Stimulated activated CD8-positive, alpha-beta memory T cell treated with anti-CD3 and anti-CD28 coated beads, Interleukin-15, amount 100 ng/mL, for 24 hours (primary cell): ENCODE data around the gene TMEM164.
"Not testable (repeated sequence)": the region's sequence is repeated elsewhere in the genome, so short reads cannot be mapped to it uniquely, and the experiment has no call there.

Experiments
- DNase-seq: peaks from one replicate; pipeline ENCODE4 v3.0.0-alpha.2; 2020; ENCODE audit warnings: low read depth

Gene TMEM164

GRCh38 chrX:110133735-110134370, 130.9 kb downstream of the TMEM164 start:
- no peak for DNase-seq

DNA sequence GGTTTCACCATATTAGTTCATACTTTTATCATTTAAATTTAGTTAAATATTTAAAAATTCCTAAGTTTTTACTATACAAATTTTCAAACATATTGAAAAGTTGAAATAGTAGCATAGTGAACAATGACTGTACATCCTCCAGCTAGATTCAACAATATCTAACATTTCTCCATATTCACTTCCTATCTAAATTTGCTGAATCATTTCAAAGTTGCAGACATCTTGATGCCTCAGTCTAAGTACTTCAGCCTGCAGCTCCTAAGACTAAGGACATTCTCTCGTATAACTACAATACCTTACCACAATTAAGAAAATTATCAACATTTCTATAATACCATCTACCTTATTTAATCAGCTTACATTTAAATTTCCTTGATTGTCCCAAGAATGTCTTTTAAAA, 132.7 kb downstream of the TMEM164 start:
- no peak for DNase-seq

- DNase-seq = no peak
Observed at GRCh38 chrX:110136136-110136535, 133.2 kb downstream of the TMEM164 start.

DNA sequence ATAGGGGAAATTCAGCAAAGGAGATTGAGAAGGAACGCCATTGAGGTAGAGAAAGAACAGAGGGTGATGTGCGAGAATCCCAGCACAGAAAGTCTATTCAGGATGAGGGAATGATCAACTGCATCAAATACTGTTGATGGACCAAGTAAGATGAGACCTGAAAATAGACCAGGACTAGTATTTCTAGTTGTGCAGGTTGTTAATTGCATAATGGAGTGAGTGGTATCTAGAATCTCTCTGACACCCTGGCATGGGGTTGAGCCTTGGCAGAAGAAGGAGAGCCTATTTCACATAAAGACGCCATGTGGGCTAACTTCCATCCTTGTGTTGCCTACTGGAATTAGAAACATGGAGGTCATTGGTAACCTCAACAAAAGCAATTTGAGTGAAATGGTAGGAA, 135.6 kb downstream of the TMEM164 start:
- no peak for DNase-seq

GRCh38 chrX:110139172-110139571, 136.3 kb downstream of the TMEM164 start:
- DNase-seq = no peak

GRCh38 chrX:110142096-110142495, 139.2 kb downstream of the TMEM164 start:
- DNase-seq = no peak

GRCh38 chrX:110143454-110144210, 140.7 kb downstream of the TMEM164 start:
- DNase-seq = no peak

- DNase-seq = no peak
Observed at GRCh38 chrX:110145311-110145710, 142.4 kb downstream of the TMEM164 start.

- DNase-seq = no peak
Observed at GRCh38 chrX:110145854-110146253, 142.9 kb downstream of the TMEM164 start.

DNA sequence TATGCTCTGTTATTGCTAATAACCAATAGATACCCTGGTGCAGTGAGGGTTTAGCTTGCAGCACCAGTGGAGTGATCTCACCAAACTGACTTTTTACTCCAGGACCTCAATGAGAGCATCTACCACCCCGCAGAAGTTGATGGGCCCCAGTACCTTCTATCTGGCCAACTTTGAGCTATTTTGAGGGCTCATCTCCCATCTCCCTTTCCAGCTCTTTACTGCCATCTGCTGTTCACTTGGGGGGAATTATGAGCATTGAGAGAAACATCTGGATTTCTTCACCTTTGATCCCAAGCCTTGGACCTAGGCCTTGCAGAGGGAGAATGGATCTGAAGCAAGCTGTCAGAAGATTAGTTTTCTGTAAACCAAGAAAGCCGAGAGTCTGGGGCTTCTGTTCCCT, 143.6 kb downstream of the TMEM164 start:
- no peak for DNase-seq

GRCh38 chrX:110153244-110153643, 150.3 kb downstream of the TMEM164 start:
- DNase-seq = no peak

- no peak for DNase-seq
Observed at GRCh38 chrX:110153896-110154295, 151.0 kb downstream of the TMEM164 start.

DNA sequence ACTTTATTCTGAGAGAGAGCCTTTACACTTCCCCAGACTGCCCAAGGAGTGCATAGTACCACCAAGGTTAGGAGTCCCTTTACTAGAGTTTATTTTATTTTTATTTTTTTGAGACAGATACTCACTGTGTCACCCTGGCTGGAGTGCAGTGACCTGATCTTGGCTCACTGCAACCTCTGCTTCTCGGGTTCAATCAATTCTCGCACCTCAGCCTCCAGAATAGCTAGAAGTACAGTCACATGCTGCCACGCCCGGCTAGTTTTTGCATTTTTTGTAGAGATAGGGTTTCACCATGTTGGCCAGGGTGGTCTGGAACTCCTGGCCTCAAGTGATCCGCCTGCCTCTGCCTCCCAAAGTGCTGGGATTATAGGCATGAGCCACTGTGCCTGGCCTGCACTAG, 151.4 kb downstream of the TMEM164 start:
- not testable (repeated sequence) for DNase-seq

DNA sequence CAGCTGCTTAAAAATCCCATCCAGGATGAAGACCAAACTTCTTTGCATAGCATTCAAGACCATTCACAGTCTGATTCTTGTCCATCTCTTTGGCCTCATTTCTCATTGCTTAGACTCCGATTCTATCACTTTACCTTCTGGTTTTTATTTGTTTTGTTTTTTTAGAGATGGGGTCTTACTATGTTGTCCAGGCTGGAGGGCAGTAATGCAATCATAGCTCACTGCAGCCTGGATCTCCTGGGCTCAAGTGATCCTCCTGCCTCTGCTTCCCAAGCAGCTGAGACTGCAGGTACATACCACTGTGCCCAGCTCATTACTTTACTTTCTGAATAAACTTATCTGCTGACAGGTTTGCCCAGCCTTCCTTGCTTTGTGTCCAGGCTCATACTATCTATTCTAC, 152.8 kb downstream of the TMEM164 start:
- DNase-seq = no peak

- DNase-seq = no peak
Observed at GRCh38 chrX:110156167-110156754, 153.3 kb downstream of the TMEM164 start.

GRCh38 chrX:110157444-110157843, 154.5 kb downstream of the TMEM164 start:
- no peak for DNase-seq

DNA sequence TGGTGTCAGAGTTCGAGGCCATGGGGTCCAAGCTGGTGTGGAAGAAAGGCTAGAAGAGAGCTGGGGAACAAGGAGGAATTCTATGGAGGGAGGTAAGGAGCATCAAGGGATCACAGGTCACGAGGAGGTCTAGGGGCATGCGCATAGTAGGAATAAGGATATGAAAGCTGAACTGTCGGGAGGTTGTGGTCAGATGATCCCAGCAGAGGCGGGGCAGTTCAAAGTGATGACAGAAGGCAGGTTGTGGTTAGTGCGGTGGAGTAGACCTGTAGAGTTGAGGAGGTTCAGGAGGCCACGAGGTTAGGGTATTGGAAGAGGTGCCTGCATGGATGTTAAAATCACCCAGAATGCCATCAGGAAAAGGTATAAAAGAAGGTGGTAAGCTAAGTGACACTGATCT, 156.3 kb downstream of the TMEM164 start:
- DNase-seq = no peak

DNA sequence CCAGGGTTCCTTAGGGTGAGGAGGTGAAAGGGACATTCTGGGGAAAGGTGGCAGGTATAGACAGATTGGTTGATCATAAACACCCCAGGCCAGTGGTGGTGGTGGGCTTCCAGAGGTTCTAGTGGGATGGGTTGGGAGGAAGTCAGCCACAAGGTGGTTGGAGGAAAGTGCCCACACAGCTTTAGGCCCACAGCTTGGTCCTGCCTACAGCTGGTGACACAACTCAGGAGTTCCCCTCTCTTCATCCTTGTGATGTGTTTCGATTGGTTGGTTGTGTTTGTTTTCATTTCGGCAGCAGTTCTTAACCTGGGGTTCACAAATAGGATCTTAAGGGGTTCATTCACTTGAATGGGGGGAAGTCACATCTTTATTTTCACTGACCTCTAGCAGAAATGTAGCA, 157.0 kb downstream of the TMEM164 start:
- DNase-seq = no peak

DNA sequence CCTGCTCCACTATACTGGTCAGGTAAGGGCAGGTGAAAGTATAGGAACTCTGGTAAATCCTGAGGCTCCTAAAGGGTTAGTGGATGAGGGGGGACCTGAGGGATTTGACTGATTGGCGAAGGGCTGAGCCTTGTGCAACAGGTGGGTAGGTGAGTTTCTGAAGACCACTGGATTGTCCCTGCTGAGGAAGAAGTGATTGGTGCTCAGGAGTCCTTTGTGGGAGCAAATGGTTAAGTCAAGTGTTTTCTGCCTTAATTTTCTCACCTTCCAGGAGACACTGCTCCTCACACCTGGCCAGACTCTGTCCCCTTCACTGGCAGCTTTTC, 158.4 kb downstream of the TMEM164 start:
- DNase-seq = no peak

- no peak for DNase-seq
Observed at GRCh38 chrX:110162131-110162530, 159.2 kb downstream of the TMEM164 start.

DNA sequence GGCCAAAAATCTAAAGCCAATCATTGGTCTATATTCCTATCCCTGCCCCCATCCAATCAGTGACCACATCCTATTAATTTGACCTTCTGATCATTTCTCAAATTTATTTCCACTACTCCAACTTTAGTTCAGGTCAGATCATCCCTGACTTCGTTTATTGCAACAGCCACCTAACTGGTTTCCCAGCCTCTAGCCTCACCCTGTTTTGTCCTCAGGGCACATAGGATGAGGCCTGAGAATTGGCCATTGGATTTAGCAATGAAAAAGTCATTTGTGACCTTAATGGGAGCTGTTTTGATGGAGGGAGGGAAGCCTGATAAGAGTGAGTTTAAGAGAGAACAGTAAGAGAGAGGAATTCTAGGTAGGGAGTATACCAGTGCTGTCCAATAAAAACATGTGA, 160.0 kb downstream of the TMEM164 start:
- DNase-seq = no peak

- no peak for DNase-seq
Observed at GRCh38 chrX:110163488-110163887, 160.6 kb downstream of the TMEM164 start.

DNA sequence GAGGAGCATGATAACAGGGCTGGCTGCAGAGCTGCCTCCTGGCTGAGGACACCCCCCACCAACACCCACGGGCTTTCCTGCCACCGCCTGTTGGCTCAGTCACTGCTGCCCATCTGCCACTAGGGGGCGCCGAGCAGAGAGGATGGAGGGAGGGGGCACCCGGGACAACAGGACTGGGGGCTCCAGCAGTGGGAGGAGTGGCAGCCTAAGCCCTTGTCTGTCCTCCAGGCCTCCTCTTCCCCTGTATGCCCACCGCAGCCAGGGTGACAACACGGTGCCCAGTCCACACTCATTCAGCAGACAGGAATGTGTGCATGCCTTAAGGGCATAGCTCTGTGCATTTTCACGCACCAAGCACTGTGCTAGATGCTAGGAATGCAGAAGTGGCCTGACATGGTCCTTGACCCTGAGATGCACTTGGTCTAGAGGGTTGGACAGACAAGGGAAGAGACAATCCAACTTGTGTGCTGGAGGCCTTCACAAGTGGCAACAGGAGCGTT, 165.1 kb downstream of the TMEM164 start:
- DNase-seq = no peak
